Transverse colon (tissue), 4 donors: ENCODE measurements around the gene TSPO2.

Experiments
- CTCF ChIP-seq, 5 experiments: fragments of 200-600 bp in 3 of 5; fragments of 450-650 bp in 2 of 5; sonication (generic) in 3 of 5; IDR thresholded peaks; 1 replicate in 2 of 5; 2 replicates in 3 of 5; pipeline ENCODE4 v1.5.1; 2016 to 2017; ENCODE audit warnings: antibody characterized with exemption in 5 of 5, inconsistent platforms in 3 of 5, mild to moderate bottlenecking in 2 of 5, moderate library complexity in 1 of 5
- EP300 ChIP-seq: sonication (generic); formaldehyde crosslinking; IDR thresholded peaks from one replicate; pipeline ENCODE4 v1.6.1; 2017; ENCODE audit warnings: antibody characterized with exemption, low read depth
- POLR2A ChIP-seq: fragments of 450-650 bp; IDR thresholded peaks from one replicate; pipeline ENCODE4 v1.6.1; 2016; ENCODE audit warnings: antibody characterized with exemption, mild to moderate bottlenecking, moderate library complexity
- POLR2AphosphoS5 ChIP-seq, 3 donors: sonication (generic); formaldehyde crosslinking; IDR thresholded peaks; one replicate each; pipeline ENCODE4 v1.6.1; 2016; ENCODE audit warnings: antibody characterized with exemption in 3 of 3

- no peak for TF ChIP-seq EP300
- TF ChIP-seq CTCF (IDR thresholded peaks at IDR 0.05), result no peak
- TF ChIP-seq POLR2A, result no peak
- TF ChIP-seq POLR2AphosphoS5 (IDR thresholded peaks at IDR 0.05), result no peak
Observed at GRCh38 chr6:41080621-41081020, 38.4 kb downstream of the TSPO2 start.
